SH-SY5Y (cell line): ENCODE results near the gene UBAP2.

Experiments used
- GATA2 ChIP-seq: IDR thresholded peaks from 2 replicates; pipeline ENCODE4 v1.6.1; 2011; ENCODE audit warnings: mild to moderate bottlenecking, low read depth, low read length
- GATA3 ChIP-seq: IDR thresholded peaks from 2 replicates; pipeline ENCODE4 v1.6.1; 2011; ENCODE audit warnings: low read depth, mild to moderate bottlenecking, low read length, moderate library complexity

- TF ChIP-seq GATA2 (no peak), GATA3 (no peak)
Observed at GRCh38 chr9:34086864-34087263, 38.2 kb upstream of the UBAP2 start.
